IPS-NIHi11 (cell line): Measurements from ENCODE around the gene MAP3K2.
"Not testable (repeated sequence)": the region's sequence is repeated elsewhere in the genome, so short reads cannot be mapped to it uniquely, and the experiment has no call there.

Source experiments
- DNase-seq: peaks from one replicate; pipeline ENCODE4 v3.0.0; 2012; ENCODE audit warnings: mixed read lengths, low spot score

The MAP3K2 gene

GRCh38 chr2:127420039-127420864 lies 32.5 kb upstream of the MAP3K2 start:
- no peak for DNase-seq

DNA sequence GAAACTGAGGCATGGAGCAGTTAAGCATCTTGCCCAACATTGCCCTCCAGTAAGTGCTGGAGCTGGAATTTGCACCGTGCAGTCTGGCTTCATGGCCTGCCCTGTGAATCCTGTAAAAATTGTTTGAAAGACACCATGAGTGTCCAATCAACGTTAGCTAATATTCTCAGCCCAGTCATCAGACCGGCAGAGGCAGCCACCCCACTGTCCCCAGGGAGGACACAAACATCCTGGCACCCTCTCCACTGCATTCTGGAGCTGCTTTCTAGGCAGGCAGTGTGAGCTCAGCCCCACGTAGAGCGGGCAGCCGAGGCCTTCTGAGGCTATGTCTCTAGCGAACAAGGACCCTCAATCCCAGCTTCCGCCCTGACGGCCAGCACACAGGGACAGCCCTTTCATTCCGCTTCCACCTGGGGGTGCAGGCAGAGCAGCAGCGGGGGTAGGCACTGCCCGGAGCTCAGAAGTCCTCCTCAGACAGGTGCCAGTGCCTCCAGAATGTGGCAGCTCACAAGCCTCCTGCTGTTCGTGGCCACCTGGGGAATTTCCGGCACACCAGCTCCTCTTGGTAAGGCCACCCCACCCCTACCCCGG lies 31.8 kb upstream of the MAP3K2 start:
- no peak for DNase-seq

DNA sequence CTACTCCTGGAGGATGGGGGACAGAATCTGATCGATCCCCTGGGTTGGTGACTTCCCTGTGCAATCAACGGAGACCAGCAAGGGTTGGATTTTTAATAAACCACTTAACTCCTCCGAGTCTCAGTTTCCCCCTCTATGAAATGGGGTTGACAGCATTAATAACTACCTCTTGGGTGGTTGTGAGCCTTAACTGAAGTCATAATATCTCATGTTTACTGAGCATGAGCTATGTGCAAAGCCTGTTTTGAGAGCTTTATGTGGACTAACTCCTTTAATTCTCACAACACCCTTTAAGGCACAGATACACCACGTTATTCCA lies 31.3 kb upstream of the MAP3K2 start:
- DNase-seq, result no peak

GRCh38 chr2:127418300-127419111 lies 30.7 kb upstream of the MAP3K2 start, which contains the start of gene PROC:
Gene PROC, plus strand, starts transcription at chr2:127418427. Its CDS starts 1,516 bp downstream, at chr2:127419943.
- DNase-seq, result no peak

- DNase-seq, result no peak
Measured at GRCh38 chr2:127417406-127417805, 29.6 kb upstream of the MAP3K2 start.

DNA sequence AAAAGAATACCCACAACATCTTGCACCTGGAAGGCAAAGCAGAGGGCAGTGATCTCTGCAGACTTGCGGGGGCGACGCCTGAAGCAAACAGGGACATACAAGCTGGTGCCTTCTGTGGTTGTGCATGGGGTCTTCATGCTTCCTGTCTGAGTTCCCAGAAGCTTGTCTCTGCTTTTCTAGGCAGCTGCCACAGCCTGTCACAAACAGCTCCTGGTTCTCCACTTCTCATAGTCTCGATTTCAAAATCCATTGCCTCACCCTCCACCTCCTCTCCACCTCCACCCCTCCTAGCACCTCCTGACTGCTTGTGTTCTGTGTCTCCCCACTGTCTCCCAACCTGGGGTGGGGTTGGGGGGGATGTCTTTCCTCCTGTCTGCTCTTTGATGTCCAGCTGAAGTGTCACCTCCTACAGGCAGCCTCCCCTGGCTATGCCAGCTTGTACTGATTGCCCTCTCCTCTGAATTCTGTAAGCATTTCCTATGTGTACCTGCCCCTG lies 28.8 kb upstream of the MAP3K2 start:
- no peak for DNase-seq

DNA sequence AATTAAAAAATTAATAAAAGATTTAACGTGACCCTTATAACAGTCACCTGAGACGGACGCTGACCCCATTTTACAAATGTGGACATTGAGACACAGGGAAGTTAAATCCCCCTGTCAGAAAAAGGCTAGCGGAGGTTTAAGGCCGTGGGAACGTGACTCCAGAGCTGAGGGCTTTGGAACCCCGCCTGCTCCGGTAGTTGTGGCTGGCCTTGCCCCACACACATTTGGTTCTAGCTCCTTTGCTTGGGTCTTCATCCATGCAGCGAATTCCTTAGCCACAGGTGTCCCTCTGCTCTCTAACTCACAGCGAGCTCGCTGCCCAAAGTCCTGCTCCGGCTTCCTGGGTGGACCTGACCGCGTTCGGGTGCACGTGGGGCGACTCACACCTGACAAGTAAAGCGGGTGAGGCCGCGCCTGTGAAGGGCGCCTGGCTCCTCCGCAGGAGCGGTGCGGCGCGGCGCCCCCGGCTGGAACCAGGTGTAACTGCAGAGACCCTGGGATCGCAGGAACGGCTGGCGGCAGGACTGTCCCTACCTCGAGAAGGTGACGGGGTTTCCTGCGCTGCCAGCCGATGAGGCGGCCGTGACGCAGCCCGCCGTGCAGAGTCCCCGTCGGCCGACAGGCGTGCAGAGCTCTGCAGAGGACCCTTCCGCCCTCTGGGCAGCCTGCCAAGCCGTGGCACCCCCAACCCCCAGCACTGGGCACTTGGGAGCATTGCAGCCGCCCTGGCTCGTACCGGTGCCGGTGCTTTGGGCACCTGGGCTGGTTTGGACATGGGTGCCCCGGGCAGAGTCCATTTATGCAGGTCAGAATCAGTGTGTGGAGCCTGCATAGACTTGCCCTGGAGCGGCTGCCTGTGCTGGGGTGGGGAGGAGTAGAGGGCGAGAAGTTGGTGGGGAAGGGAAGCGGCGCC lies 28.1 kb upstream of the MAP3K2 start:
- DNase-seq, result peak; percentile 91

DNA sequence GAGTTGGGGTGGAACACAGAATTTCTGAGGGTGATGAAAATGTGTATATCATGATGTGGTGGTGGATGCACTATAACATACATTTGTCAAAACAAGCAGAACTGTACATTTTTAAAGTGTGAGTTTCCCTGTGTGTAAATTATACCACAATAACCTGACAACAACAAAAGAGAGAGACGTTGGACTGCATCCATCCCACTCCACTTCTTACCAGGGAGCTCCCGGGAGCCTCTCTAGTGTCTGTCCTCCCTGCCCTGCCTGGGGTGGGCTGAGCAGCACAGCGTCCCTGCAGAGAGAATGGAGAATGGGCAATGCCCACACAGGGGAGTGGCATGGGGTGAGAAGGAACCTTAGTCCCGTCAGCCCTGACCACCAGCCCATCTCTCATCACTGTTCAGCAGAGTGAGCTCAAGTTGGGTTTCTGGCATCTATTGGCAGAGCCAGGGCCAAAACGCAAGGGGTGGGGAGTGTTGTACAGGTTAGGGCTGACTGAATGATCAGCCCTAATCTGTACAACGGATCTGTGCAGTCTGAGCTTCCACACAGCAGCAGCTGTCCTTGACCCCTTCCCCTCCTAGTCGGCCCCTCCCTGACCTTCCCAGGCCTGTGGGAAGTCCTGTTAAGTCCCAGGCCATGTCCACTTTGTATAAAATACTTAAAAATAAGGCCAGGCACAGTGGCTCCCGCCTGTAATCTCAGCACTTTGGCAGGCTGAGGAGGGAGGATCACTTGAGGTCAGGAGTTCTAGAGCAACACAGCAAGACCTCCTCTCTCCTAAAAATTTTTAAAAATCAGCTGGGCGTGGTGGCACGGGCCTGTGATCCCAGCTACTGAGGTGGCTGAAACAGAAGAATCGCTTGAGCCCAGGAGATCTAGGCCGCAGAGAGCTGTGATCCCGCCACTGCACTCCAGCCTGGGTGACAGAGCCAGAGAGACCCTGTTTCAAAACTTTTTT lies 27.1 kb upstream of the MAP3K2 start:
- no peak for DNase-seq

GRCh38 chr2:127413782-127414637 lies 26.2 kb upstream of the MAP3K2 start:
- no peak for DNase-seq

DNA sequence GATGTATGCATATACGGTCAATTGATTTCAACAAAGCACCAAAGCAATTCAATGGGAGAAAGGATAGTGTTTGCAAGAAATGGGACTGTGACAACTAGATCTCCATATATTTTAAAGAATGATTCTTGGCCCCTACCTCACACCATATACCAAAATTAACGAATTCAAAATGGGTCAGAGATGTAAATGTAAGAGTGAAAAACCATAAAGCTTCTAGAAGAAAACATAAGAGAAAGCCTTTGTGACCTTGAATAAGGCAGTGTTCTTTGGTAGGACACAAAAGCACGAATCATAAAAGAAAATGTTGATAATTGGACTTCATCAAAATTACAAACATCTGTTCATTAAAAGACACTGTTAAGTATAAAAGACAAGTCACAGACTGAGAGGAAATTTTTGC lies 25.4 kb upstream of the MAP3K2 start:
- no peak for DNase-seq

GRCh38 chr2:127411653-127412369 lies 24.0 kb upstream of the MAP3K2 start:
- DNase-seq, result no peak

DNA sequence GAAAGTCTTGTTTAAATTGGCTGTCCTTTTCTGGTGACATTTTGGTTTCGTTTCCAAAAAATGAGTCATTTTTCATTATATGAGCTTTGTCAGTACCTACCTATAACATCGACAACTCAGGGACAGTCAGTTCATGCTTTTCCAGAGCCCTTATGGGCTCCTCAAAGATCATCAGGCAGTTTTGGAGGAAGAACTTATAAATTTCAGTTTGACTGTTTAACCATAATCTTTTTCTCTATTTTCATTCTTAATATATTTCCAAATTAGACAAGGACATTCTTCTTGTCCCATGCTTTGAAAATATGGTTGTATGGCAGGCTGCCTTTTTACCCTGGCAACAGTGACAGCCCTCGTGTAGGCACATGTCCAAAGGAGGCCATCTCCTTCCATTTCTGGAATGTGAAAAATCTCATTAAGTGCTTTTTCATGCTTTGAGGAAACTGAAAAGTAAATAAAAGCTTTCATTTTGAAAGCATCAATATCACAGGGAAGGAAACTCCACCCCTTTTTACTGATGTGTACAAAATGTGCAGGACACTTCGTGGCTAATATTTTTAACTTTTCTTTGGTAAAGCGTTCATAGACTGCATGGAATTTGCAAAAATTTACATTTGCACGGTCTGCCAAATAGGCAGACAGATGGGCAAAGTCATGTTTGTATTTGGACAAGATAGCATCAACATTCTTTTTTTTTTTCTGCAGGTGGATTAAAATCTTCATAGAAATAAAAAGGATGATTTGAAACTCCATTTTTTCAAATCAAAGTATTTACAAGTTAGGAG lies 23.3 kb upstream of the MAP3K2 start:
- DNase-seq, result no peak

- not testable (repeated sequence) for DNase-seq
Measured at GRCh38 chr2:127409716-127410115, 21.9 kb upstream of the MAP3K2 start.

- DNase-seq, result no peak
Measured at GRCh38 chr2:127408807-127409099, 21.0 kb upstream of the MAP3K2 start.

DNA sequence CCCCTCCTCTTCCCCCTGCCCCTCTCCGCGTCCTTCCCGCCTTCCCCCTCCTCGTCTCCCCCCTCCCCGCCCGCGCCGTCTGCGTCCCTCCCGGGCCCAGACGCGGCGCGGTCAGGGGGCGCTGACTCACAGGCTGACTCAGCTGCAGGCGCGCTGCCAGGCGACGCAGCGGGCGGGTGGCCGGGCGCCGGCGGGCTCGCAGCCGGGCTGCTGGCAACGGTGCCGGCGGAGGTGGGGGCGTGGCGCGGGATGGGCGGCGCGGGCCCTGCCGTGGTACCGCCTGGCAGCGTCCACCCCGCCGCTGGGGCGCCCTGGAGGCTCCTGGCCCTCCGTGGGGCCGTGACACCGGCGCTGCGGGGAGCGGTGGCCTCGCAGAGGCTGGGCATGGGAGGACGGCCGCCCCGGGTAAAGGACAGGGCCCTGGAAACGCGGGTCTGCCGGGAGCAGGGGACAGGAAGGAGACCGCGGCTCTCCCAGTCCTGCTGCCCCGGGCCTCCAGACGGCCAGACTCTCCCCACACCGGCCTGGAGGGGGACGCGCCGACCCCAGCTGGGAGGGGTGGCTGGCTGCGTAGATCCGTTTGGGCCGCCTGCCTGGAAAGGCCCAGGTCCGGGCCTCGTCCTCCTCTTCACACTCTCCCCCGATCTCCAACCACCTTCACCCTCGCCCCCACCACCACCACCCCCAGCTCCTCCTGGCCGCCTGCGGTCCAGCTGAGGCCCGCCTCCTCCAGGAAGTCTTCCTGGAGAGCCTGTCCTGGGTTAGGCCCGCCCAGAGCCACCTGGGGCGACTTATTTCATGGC lies 20.4 kb upstream of the MAP3K2 start:
- peak; percentile 93 for DNase-seq

DNA sequence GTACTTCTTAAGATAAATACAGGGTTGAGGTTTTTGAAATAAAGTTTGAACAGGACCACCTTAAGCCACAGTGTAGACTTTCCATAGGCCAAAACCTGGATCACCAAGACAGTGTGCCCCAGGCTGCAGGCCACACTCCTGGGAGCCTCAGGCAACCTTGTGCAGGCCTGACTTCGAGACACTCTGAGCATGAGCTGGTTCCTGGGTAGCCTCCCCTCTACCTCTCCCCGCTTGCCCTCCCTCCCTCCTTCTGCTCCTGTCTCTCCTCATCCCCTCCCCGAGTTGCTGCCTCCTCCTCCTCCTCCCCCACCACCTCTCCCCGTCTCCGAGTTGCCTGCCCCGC lies 19.9 kb upstream of the MAP3K2 start:
- no peak for DNase-seq

DNA sequence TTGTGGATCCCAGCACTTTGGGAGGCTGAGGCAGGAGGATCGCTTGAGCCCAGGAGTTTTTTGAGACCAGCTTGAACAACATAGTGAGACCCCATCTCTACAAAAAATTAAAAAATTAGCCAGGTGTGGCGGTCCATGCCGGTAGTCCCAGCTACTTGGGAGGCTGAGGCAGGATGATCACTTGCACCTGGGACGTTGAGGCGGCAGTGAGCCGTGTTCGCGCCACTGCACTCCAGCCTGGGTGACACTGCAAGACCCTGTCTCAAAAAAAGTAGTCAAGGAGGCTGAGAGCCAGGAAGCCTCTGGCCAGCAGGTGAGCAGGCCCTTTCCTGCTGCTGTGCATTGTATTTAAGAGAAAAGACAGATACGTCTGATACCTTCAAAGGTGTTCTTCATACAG lies 19.3 kb upstream of the MAP3K2 start:
- no peak for DNase-seq

DNA sequence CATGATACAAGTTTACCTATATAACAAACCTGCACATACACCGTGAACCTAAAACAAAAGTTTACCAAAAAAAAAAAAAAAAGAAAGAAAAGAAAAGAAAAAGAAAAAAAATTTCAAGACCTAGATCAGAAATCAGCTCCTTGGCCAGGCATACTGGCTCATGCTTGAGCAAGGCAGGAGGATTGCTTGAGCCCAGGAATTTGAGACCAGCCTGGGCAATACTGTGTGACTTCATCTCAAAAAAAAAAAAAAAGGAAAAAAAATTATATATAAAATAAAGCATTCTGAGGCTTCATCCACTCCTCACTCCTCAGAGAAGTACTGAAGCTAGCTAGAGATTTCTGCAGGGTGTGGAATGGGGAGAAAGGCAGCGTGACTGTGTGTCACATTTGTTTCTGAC lies 18.7 kb upstream of the MAP3K2 start:
- DNase-seq, result no peak
